CMK (cell line): Measurements from ENCODE around the gene HSPG2.
"Not testable (repeated sequence)": the region's sequence is repeated elsewhere in the genome, so short reads cannot be mapped to it uniquely, and the experiment has no call there.

ENCODE experiments used
- DNase-seq: peaks from one replicate; pipeline ENCODE4 v3.0.0-alpha.2; 2010; ENCODE audit warnings: low read depth

HSPG2 gene

DNA sequence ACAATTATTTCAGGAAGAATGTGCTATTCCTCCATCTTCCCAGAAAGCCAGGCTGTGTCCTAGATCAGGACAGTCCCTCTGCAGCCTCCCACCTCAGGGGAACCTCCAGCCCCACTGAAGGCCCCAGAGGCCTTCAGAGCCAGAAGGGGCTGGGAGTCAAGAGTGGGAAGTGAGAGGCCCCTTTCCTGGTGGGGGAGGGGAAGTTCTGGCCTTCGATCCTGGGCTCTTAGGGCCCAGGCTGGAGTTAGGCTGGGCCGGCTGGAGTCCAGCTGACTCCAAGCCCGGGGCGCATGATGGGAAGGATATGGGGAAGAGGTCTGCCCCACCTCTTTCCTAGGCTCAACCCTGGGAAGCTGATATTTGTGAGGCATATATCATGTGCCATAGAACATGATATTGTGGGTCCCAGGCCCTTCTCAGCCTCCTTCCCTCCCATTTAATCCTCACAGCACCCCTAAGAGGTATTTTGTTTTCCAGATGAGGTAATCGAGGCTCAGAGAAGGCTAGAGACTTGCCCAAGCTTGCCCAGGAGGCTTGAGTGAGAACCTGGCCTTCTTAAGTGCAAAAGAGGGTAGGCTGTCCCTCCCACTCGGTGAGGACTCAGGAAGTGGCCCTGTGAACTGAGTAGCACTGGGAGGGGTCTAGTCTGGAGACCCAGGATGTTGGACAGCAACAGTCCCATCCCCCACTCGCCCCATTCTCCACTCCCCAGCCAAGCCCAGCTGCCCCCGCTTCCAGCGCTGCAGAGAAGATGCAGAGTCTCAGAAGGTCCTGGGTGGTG, 18.6 kb upstream of the HSPG2 start:
- no peak for DNase-seq

DNA sequence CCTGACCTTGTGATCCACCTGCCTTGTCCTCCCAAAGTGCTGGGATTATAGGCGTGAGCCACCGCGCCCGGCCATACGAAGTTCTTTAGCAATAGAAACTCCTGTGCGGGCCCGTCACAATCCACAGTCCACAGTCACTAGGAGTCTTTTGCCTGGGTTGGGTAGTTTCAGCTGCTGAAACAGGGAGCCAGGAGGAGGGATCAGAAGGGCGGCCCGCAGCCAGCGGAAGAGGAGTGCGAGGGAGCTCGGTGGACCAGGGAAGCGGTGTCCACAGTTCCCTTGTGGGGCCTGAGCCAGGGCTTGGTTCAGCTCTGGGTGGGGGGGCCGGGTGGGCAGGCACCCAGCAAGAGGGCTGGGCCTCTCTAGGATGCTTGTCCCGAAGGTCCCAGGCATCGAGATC, 17.9 kb upstream of the HSPG2 start:
- no peak for DNase-seq

DNA sequence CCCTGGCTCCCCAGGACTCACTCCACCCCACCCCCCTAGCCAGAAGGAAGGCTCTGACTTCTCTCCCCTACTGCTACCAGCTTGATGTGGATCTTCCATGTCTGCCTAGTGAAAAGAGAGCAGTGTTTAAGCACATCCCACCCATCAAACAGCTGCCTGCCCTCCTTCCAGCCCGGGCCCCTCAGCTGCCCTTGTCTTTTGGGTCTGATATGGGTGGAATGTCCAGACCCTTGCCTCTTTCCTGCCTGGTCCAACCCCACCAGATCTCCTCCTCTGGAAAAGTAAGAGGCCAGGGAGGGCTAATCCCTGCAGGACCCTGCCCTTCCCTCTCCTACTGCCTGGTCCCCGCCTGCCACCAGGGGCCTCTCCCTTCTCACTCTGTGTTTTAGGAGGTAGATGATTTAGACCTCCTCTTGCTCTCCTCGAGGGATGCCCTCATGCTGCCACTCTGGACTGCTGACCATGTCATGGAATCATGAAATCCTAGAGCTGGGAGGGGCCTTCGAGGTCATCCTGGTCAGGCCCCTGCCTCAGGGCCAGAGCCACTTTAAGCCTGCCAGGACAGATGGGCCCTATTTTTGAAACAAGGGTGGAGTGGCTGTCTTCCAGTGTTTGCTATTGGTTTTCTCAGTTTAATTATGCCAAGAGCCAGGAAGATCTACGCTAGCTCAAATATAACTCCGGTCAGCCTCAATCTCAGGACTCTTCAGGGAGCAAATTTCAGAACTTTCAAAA, 15.8 kb upstream of the HSPG2 start:
- DNase-seq = no peak

DNA sequence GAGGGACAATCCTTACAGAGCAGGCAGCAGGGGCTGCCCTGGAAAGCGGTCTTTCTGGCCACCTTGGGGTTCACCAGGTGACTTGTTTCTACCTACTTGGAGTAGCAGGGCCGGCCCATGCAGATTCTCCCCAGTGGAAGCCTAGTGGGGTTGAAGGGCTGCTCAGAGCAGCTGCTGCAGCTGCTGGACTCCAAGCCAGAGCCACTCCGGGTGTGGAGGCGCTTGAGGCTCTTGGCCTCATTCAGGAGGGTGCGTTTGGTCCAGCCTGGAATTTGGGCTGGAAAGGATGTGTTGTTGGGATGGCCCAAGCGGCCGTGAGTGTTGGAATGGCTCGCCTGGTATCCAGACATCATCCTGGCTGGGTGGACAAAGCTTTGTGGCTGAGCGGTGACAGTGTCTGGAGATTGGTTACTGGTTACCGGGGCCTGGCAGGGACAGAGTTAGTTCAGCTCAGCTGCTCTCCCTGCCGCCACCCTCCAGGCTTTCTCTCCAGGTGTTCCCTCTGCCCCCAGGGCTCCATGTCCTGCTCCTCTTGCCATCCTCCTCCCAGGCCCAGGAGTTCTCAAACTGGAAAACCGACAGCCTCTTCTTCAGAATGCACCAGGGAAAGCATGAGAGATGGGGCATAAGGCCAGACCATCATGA, 14.2 kb upstream of the HSPG2 start:
- DNase-seq = no peak

DNA sequence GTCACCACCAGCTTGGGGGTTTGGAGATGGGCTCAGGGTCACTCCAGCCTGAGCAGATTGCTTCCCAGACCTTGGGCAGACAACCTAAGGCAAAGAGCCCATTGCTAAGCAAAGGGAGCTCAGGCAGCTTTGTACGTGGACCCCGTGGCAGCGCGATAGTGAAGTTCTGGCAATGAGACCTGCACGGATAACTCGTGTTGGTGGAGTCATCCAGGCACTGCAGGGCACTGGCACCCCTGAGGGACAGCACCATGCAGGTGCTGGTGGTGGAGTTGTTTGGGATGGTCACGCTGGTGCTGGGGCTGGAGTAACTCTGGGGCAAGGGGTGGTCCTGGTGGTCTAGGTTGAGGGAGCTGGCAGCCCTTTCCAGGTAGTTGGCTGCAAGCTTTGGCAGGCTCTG, 13.6 kb upstream of the HSPG2 start:
- DNase-seq = no peak

DNA sequence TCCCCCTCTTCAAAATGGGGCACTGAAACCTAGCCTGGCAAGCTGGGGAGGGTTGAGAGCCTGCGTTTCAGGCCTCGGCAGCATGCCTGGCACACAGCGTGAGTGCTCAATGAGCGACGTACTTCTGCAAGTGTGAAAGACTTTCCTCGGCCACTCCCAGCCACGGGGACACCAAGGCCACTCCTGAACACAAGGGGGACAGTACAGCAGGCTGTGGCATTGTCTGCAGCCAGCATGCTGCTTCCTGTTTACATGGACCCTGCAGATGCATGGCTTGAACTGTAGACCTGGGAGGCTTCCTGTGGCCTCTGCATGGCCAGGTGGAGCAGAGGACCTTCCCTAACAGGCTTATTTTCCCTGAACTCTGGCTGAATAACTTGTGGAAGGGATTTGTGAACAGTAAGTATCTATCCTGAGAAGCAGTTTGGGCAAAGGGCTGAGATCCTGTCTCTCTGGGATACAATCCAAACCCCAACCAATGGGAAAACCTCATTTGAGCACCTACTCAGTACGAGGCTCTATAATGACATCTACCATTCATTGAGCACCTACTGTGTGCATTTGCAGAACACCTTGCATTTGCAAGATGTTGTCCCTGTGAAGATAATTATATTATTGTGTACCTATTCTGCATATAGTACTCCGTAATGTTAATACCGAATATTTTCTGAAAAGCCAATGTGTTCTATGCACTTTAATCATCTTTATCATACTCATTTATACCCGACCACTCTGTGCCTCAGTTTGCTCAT, 9.9 kb upstream of the HSPG2 start:
- no peak for DNase-seq

DNA sequence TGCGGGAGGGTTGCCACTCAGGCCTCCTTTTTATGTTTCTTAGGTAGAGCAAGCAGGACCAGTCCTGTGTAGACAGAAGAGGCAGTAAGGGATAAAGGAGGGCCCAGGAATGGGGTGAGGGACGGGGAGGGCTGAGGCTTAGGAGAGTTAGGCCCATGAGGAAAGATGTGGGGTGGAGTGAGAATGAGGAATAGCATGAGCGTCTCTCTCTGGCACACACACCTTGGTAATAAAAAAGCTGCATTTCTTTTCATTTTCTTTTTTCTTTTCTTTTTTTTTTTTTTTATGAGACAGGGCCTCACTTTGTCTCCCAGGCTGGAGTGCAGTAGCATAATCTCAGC, 7.6 kb upstream of the HSPG2 start:
- no peak for DNase-seq

DNA sequence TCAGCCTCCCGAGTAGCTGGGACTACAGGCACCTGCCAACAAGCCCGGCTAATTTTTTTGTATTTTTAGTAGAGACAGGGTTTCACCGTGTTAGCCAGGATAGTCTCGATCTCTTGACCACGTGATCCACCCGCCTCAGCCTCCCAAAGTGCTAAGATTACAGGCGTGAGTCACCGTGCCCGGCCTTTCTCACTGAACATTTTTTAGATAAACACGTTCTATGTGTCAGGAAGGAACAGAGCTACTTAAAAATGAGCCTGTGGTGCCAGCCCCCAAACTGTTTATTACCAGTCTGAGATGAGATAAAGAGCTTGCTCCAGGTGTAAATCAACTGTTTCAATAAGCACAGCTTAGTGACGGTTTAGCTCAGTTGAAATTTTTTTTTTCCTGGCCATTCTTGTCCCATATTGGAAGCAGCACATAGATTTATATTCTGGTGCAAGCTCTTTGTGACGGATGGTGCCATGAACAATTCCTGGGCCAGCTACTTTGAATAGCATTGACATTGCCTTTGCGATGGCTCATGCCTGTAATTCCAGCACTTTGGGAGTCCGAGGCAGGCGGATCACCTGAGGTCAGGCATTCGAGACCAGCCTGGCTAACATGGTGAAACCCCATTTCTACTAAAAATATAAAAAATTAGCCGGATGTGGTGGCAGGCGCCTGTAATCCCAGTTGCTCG, 6.0 kb upstream of the HSPG2 start:
- DNase-seq = not testable (repeated sequence)

DNA sequence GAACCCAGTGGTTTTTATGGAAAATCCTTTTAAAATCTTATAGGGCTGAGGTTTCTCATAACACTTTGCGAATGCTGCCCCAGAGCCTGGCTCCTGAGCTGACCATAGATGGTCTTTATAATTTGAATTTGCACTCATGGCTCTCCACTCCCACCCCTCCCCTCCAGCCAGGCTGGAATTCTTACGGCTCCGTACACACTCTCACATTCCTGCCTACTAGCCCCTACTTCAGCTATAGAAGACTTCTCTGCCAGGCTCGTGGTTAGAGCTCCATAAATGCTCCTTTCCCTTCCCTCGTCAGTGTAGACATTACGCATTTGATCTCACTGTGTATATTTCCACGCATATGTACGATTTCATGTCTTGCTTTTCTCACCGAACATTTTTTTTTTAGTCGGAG, 5.4 kb upstream of the HSPG2 start:
- DNase-seq = no peak

DNA sequence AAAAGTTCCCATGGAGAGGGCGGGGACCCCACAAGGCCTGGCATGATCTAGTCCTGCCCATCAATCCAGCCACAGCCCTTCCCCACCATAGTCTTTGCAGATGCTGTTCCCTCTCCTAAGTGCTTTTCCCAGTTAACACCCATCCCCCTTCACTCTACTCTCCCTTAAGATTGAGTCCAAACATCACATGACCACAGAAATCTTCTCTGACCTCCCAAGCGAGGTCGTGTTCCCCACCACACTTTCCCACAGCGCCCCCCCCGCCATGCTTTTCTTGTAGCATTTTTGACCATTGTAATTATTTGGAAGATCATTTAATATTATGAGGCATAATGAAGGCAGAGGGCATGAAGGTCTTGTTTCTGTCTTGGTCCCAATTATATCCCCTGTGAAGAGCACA, 4.3 kb upstream of the HSPG2 start:
- no peak for DNase-seq

DNA sequence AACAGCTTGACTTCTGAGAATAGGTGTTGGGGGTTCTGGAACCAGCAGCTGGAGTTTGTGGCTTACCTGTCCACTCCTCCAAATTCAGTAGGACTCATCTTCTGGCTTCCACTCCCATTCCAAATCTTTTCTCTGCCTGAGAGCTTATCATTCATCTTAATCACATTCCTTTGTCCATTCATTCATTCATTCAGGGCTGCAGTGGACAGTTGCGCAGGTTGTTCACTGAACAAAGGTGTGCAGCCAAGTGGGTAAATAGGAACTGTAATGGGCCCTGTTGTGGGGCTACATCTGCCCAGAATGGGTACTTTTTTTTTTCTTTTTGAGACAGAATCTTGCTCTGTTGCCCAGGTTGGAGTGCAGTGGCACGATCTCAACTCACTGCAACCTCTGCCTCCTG, 3.4 kb upstream of the HSPG2 start:
- DNase-seq = no peak

DNA sequence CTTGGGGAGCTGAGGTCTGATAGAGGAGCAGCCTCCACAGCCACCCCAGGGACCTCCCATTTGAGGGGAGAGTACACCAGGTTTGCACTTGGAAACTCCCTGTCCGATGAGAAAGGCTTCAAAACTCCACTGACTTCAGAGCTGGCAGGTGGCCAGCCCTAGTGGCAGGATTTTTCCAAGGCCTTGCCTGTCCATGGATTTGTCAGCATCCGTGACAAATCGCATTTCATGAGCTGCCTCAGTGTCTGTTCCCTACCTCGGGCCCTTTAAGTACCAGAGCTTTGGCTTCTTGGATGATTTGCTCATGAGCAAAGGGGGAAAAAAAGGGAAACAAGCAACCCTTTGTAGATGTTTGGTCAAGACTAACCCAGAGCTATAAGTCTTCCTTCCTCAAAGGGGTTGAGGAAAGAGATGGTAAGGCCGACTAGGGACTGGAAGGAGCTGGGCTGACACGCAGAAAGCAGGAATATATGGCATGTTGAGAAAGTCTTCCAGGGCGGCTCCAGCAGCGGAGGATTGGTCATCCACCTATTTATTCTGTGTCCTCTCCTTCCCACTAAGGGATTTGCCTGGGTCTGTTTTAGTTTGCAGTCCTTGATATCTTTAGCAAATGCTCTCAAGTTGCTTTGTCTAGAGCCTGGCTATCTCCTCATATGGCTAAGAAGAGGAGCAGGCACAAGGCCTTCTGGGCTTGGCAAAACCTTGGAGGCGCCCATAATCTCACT, 2.7 kb upstream of the HSPG2 start:
- no peak for DNase-seq

DNA sequence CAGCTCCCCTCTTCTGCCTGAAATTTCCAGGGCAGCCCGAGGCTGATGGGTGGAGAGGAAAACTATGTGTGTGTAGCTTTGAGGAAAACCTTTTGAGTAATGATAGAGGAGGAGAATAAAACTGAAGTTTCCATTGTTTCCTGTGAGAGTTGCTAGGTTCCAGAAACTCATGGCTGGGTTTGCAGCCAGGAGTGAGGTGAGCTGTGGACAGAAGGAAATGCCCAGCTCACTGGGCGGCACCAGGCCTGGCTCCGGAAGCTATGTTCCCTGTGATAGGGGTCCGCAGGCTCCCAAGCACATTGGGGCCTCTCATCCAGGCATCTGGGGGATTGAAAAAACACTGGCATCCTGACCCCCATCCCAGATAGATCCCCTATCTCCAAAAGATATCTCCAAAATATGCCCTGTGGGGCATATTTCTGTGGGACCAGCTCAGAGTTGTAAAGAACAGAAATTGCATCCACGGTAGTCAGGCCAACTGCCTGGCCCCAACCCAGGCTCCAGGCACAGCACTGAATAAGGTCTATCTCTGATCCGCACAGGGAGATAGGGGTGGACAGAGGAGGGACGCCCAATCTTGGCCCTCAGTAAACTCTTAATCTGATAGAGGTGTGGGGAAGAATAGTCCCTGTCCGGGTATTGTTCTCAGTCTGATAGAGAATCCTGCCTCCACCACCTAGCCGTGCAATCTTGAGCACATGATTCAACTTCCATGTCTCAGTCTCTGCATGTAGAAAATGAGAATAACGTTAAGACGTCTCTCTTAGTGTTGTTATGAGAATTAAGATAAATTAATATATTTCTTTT, 1.8 kb upstream of the HSPG2 start:
- DNase-seq = no peak

DNA sequence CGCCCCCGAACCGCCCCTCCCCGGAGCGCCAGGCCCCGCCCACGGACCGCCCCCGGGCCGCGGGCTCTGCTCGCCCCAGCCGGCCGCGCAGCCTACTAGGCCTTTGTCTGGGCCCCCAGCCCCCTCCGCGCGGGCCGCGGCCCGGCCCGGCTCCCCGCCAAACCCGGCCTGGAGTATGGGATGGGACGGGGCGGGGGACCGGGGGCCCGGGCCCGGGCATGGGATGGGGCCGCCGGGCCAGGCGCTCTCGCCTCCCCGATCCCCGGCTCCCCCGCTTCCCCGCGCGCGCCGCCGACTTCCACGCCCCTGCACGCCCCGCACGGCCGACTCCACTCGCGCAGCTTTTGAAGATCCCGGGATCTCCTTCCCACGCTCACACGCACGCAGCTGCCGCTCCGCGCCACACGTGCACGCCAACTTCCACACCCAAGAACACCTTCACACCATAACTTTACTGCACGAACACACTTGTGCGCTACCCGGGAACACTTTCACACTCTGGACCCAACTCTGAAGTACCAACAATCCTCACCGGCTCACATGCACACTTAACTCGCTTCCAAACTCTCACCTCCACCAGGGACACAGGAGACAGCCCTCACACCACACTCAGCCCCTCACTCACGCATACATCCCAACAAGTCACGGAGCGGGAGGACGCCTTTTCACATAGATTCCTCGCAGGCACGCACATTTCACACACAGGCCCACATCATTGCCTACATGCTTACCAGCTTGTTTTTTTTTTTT, 437 bp upstream of the HSPG2 start:
- peak; percentile 64 for DNase-seq

DNA sequence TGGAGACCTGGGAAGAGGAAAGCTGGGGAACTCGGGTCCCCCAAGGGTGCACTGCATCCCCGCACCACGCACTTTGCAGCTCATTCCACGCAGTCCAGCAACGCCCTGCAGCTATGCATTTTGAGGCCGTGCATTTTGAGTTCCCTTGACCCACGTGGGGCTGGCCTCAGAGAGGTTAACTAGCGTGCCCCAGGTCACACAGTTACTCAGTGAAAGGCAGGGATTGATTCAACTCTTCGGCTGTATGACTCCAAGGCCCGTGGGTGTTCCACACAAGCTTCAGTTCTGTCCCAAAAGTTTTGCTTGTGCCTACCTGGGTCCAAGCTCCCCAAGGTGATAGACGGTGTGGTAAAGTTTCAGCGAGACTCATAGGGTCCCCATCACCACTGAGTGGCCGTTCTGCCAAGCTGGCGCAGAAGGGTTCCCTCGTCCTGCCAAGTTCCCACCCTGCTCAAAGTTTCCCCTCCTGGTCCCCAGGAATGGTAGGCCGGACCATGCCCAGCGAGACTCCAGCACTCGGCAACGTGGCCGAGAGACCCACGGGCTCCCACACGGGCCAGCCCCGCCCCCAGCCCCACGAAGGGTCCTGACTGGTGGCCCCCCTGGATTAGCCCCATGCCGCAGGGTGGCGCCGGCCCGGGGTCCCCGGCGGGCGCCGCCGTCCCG, 611 bp downstream of the HSPG2 start:
- no peak for DNase-seq

DNA sequence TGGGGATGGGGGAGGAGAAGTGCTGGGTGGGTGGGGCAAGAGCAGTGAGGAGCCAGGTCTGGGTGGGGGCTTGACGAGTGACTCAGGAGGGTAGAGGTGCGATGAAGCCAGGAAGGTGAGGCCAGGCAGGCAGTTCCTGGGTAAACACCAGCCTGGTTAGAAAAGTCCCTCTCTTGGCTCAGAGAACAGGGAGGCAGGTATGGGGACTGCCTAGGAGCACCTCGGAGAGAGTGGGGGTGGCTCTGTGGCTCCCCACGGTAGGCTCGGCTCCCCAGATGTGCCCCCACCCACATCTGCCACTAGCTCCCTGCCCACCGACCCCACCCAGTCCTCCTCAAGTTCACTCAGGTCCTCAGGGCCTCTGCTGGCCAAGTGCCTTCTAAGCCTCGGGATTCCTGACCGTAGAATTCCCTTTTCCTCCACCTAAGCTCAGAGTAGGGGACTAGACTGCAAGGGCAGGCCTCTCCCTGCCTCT, 1.2 kb downstream of the HSPG2 start:
- DNase-seq = no peak

DNA sequence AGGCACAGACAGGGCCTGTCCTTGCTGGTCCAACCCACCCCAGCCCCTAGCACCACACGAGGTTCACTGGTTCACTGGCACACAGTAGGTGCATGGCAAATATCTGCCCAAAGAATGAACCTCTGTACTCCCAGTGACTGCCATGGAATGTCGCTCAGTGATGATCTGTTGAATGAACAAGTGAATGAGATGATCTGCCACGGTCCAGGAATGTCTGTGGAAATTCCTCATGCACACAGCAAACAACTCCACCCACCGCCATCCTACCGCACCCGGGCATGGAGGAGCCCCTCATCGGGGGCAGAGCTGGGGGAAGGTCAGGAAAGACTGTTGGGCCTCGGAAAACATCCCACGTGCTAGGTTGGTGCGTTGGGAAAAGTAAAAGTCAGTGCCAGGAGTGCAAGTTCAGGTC, 1.7 kb downstream of the HSPG2 start:
- no peak for DNase-seq

DNA sequence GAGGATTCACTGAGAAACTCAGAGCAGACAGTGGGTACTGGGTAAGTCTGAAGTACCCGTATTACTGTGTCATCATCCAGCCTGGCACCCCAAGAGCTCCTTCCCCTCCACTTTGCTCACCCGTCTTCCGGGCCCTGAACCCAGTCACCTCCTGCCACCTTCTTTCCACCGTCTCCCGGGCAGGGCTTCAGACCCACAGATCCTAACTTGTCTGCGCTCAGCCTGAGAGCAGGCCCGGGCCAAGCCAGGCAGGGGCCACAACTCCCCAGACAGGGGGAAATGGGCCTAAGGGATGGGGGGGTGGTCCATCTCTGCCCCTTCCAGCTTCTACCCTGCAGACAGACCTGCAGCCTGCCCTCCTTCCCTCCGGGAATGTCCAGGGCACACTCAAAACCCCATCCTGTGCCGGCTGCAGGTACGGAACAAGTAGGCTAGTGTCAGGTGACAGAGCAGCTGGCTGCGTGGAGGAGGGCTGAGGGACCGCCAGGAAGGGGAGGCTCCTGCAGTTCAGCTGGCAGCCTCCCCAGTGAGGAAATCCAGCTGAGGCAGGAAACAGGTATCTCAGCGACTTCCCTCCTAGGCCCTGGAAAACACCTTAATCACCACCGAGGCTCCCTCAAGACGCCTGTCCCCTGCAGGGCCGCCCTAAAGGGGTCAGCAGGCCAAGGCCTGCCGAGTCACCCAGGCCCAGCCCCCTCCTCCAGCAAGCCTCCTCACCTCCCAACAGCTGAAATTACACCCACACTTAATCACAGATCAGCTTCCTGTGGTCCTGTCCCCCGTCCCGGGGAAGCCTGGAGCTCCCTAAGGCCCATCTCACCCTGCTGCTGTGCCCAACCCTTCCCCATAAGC, 3.5 kb downstream of the HSPG2 start:
- DNase-seq = no peak
